K562 treated with DMSO at 1 percent for 24 hours (cell line): ENCODE measurements around the gene AMBRA1. TPM values are rescaled to one million over a fixed set of nuclear protein-coding genes. Genes with fewer than 3 reads are reported as not detected.

Source experiments
- total RNA-seq: library from RNA; unstranded; fragments of 300-600 nt; gene quantifications from 2 replicates; pipeline ENCODE4 v1.2.3, GENCODE V29; 2022; ENCODE audit warnings: low read depth; ENCODE audit not compliant: insufficient read depth

AMBRA1 gene, protein sequence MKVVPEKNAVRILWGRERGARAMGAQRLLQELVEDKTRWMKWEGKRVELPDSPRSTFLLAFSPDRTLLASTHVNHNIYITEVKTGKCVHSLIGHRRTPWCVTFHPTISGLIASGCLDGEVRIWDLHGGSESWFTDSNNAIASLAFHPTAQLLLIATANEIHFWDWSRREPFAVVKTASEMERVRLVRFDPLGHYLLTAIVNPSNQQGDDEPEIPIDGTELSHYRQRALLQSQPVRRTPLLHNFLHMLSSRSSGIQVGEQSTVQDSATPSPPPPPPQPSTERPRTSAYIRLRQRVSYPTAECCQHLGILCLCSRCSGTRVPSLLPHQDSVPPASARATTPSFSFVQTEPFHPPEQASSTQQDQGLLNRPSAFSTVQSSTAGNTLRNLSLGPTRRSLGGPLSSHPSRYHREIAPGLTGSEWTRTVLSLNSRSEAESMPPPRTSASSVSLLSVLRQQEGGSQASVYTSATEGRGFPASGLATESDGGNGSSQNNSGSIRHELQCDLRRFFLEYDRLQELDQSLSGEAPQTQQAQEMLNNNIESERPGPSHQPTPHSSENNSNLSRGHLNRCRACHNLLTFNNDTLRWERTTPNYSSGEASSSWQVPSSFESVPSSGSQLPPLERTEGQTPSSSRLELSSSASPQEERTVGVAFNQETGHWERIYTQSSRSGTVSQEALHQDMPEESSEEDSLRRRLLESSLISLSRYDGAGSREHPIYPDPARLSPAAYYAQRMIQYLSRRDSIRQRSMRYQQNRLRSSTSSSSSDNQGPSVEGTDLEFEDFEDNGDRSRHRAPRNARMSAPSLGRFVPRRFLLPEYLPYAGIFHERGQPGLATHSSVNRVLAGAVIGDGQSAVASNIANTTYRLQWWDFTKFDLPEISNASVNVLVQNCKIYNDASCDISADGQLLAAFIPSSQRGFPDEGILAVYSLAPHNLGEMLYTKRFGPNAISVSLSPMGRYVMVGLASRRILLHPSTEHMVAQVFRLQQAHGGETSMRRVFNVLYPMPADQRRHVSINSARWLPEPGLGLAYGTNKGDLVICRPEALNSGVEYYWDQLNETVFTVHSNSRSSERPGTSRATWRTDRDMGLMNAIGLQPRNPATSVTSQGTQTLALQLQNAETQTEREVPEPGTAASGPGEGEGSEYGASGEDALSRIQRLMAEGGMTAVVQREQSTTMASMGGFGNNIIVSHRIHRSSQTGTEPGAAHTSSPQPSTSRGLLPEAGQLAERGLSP (N-terminal part only)
- total RNA-seq = 43.3 and 48.4 TPM in 2 replicates

DNA sequence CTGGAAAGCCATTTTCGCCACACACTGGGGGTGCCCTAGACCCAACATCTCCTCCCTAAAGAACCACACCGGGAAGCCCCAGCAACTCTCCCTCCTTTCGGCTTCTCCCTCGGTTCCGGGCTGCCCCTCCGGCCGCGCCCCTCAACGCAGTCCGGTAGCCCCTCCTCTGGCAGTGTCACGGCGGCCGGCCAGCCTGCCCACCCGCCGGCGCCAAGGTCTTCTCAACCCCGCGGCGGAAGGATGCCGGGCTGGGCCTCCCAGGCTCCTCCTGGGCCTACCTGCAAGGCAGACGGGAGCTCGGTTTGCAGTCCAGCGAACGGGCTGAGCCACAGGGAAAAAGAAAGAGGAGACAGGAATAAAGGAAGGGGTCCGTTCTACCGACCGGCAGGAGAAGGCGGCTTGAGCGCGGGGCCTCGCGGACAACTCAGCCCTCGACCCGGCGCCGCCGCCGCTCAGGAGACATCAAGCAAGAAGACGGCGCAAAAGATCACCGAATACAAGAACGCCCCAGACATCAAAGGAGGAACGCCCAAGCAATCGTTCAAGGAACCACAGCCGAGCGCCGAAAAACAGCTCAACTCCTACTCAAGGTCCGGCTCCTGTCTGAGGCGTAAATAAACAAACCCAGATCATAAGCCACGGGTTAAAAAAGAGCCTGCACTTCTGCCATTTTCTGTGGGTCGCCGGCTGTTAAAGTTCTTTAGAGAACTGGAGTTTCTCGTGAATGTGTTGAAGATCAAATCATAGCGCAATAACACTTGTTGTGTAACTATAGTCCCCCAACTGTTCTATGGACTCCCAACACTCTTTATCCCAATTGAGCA, at the start of gene AMBRA1:
Gene AMBRA1, minus strand, starts transcription at position 474 of the 824 bp plus-strand sequence. CDS start 45,643 bp downstream, outside the sequence.

DNA sequence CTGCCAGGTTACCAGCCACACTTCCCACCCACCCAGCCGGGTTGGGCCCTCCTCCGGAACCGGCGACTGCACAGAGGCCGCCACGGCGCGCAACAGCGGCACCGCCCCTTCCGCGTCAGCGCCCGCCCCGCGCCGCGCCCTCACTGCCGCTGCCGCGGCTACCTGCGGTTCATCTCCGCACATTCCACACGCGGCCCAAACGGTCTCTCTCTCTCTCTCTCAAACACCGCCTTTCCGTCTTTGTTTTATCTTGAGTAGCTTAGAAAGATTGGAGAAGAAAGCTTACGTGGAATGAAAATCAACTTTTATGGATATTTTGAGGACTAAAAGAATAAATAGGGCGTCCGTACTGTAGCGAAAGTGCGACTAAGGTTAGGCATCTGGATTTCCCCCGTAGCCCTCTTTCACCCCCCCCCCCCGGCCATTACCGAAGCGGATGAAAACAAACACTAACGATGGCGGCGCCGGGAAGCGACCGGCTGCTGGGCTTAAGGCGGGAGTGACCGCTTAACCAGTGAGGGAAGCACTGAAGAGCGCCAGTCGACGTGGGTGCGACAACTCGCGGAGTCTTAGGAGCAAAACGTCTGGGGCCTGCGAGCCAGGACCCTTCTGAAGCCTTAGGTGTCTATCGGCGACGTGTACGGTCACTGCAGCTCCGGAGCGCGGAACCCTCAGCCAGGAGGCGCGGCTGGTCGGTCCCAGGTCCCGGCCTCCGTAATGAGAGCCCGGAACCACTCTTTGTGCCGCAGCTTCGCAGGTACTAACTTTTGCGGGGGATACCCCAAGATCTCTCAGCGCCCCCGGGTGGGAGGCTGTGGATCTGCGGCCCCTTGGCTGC, 23.5 kb upstream of the AMBRA1 start, which contains the start of the genes ATG13 and HARBI1:
Gene ATG13, plus strand, starts transcription at position 420 of the 838 bp plus-strand sequence. CDS start 26,739 bp downstream, outside the sequence.
Gene HARBI1, minus strand, starts transcription at position 94 of the 838 bp plus-strand sequence. CDS start 990 bp downstream, outside the sequence.

DNA sequence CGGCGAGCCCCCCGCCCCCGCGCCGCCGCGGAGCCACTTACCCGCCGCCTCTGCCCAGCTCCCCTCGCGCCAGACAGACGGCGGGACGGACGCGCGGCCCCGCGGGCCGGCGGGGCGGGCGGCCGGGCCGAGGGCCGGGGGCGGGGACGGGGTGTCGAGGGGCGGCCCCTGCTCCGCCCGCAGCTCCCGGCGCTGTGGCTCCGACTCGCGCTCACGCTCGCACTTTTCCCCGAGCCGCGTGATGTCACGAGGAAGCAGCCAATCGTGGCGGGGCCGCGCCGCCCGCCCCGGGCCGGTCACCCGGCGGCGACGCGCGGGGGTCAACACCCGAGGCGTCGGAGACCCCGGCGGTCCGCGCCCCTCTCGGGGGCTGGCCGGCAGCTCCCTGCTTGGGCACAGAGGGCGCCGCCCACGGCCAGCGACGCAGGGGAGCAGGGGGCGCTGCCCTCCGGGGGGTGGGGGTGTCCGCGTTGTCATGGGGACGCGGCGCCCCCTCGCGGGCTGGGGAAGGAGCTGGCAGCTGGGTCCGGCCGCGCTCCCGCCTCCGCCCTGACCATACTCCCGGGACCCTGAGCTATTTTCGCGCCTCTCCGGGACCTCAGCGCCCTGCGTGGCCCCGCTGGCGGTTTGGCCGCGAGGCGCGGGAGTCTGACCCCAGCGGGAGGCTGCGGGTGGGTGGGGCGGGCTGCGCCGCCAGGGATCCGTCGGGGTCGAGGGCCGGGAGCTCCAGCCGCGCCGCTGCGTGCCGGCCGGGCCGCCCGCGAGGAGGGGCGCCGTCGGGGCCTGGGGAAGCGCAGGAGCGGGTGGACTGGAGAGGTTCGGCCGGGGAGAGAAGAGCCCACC, 202.0 kb downstream of the AMBRA1 start, which contains the start of gene CHRM4:
Gene CHRM4, minus strand, starts transcription at position 199 of the 843 bp plus-strand sequence. CDS start 5,219 bp downstream, outside the sequence.

DNA sequence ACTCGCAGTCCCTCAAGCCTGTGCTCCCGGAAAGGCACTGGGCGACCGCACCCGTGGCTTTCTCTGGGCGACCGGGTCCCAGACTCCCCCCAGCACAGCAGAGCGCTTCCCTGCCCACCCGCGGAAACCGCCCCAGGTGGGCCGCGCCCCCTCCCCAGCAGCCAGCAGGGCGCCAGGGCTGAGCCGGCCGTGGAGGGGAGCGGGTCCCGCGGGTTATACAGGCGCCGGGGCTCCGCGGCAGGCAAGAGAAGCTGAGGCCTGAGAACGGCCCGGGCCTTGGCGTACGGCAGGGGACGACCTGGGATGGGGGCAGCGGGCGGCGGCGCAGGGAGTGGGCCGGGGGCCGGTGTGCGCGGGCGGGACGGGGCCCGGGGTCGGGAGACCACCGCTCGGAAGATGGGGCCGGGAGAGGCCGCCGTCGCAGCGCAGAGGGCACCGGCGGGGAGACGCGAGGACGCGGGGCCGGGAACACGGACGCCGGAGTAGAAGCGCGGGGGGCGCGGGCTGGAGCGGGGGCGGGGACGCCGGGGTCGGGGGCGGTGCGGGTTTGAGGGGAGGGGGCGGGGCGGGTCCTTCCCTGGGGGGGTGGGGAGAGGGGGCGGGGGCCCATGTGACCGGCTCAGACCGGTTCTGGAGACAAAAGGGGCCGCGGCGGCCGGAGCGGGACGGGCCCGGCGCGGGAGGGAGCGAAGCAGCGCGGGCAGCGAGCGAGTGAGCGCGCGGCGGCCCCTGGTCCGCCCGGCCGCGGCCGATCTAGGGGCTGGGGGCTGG, 212.6 kb downstream of the AMBRA1 start, which contains the start of gene MDK:
Gene MDK, plus strand, starts transcription at position 622 of the 771 bp plus-strand sequence. CDS start 389 bp downstream, outside the sequence.

DNA sequence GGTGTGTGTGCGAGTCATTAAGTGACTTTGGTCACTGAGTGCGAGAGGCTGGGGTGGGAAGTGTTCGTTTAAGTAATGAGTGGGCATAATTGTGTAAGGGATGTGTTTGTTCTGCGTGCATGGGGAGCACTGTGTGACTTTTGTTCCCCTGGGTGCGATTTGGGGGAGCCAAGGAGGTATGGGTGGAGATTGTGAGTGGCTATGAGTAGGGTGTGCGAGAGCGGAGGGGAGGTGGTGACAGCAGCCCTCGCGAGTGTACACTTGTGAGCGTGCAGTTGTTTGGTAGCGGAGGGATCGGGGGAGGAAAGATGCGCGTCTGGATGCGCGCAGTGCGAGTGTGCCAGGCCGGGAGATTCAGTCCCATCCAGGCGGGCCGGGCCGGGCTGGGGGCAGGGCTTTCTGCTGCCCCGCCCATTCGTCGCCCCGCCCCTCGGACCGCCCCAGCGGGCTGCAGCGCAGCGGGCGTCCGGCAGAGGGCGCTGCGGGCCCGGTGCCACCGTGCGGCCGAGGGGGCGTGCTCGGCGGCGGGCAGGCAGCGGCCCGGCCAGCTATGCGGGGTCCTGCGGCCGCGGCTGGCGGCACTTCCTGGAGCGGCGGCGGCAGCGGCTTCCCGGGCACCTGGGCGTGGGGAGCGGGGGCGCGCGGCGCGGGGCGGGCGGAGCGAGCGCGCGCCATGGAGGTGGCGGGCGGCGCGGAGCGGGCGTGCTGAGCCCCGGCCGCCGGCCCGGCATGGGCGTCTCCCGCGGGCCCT, 246.8 kb downstream of the AMBRA1 start, which contains the start of gene DGKZ:
Gene DGKZ, plus strand, starts transcription at position 578 of the 751 bp plus-strand sequence. CDS start 197 bp downstream, outside the sequence.

Other genes with a start within 250 kb of the AMBRA1 start
- gene DGKZ, start 246.6 kb downstream of the AMBRA1 start, total RNA-seq = 112 and 116 TPM in 2 replicates
- gene MDK, start 212.4 kb downstream of the AMBRA1 start, total RNA-seq = 213 and 219 TPM in 2 replicates
- 0.76 and 1.4 TPM in 2 replicates for gene CHRM4, start 202.2 kb downstream of the AMBRA1 start, total RNA-seq
- gene HARBI1, start 23.2 kb upstream of the AMBRA1 start, total RNA-seq = 9.5 and 10.8 TPM in 2 replicates
- gene ATG13, start 23.5 kb upstream of the AMBRA1 start, total RNA-seq = 47.1 and 49.7 TPM in 2 replicates
- gene ARHGAP1, start 106.6 kb upstream of the AMBRA1 start, total RNA-seq = 27.7 and 28.3 TPM in 2 replicates
- gene ZNF408, start 107.0 kb upstream of the AMBRA1 start, total RNA-seq = 15.2 TPM in 2 replicates
- not detected in 2 replicates for gene F2, start 125.2 kb upstream of the AMBRA1 start, total RNA-seq